ENCODE results near the gene UNC5B.

- no peak for TF ChIP-seq EZH2phosphoT487 (IDR thresholded peaks at IDR 0.05; ENCODE audit: insufficient read depth, low read depth)
- TF ChIP-seq EZH2 (IDR thresholded peaks at IDR 0.05; ENCODE audit: insufficient read depth, poor library complexity, severe bottlenecking) = no peak
Measured at GRCh38 chr10:71239131-71239915, 27.0 kb downstream of the UNC5B start.
